ENCODE results near the gene VAV2. TPM values are rescaled to one million over a fixed set of nuclear protein-coding genes. Genes with fewer than 3 reads are reported as not detected.
A peak's percentile ranks its signal among the peaks of the same experiment; 100 is the strongest.

Gene VAV2
- total and polyA plus RNA-seq, 5 donors from 2014 or later, result 0.24 to 0.67 (median 0.37) TPM; not detected in 1

GRCh38 chr9:134007150-134007549, 15.0 kb upstream of the VAV2 start:
- H3K27ac Mint-ChIP-seq, result no peak overlapping the region
- Histone ChIP-seq H3K27me3 (ENCODE audit: control insufficient read depth, insufficient read depth, low read length) (no peaks in the 10 kb centered on the region), H3K4me3 (ENCODE audit: low read depth, low read length) (no peak overlapping the region), H3K27ac (ENCODE audit: insufficient read depth, low read length, poor library complexity, severe bottlenecking) (no peak overlapping the region), H3K4me1 (ENCODE audit: control insufficient read depth, insufficient read depth, low read length, poor library complexity, severe bottlenecking) (no peaks in the 10 kb centered on the region), H3K36me3 (ENCODE audit: control insufficient read depth, insufficient read depth, low read length) (no peaks in the 10 kb centered on the region), H3K9me3 (ENCODE audit: control insufficient read depth in 2 of 2, low read length in 2 of 2) (no peaks in the 10 kb centered on the region)
- no peak overlapping the region for H3K4me3 Mint-ChIP-seq
- H3K27me3 Mint-ChIP-seq, result peaks cover 5% of the 10 kb centered on the region
- no peak for DNase-seq
- H3K36me3 Mint-ChIP-seq, result no peaks in the 10 kb centered on the region
- no peaks in the 10 kb centered on the region for H3K4me1 Mint-ChIP-seq
- peaks cover 0 to 8% (median 0%) of the 10 kb centered on the region in 7 donors for H3K9me3 Mint-ChIP-seq
- ATAC-seq (ENCODE audit: low read depth in 2 of 2), result no peak

DNA sequence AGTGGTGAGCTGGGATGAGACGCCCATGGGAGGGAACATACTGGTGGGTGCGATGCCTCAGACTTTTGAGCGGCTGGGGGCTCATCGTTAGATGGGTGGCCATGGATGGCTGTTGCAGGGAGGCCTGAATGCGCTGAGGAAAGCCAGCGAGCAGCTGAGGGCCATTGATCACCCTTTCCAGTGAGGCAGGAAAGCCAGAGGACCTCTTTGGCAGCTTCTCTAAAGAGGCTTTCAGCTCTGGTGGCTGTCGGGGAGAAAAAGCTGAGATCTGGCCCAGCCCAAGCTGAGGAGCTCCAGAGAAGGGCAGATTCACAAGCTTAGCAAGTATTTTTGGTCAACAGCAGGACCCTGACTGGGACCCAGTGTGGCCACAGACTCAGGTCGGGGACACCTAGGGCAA, 13.3 kb upstream of the VAV2 start:
- no peaks in the 10 kb centered on the region for H3K36me3 ChIP-seq (ENCODE audit: control insufficient read depth, insufficient read depth, low read length)
- H3K9me3 ChIP-seq (ENCODE audit: control insufficient read depth in 2 of 2, low read length in 2 of 2), result no peaks in the 10 kb centered on the region
- H3K4me3 Mint-ChIP-seq, result no peak overlapping the region
- no peak overlapping the region for H3K27ac Mint-ChIP-seq
- H3K4me3 ChIP-seq (ENCODE audit: low read depth, low read length), result no peak overlapping the region
- peaks cover 0 to 5% (median 0%) of the 10 kb centered on the region in 7 donors for H3K9me3 Mint-ChIP-seq
- H3K27ac ChIP-seq (ENCODE audit: insufficient read depth, low read length, poor library complexity, severe bottlenecking), result no peak overlapping the region
- peaks cover 5% of the 10 kb centered on the region for H3K27me3 Mint-ChIP-seq
- DNase-seq (no peak), ATAC-seq (ENCODE audit: low read depth in 2 of 2) (no peak)
- H3K4me1 ChIP-seq (ENCODE audit: control insufficient read depth, insufficient read depth, low read length, poor library complexity, severe bottlenecking), result no peaks in the 10 kb centered on the region
- H3K27me3 ChIP-seq (ENCODE audit: control insufficient read depth, insufficient read depth, low read length), result no peaks in the 10 kb centered on the region
- H3K36me3 Mint-ChIP-seq, result no peaks in the 10 kb centered on the region
- no peaks in the 10 kb centered on the region for H3K4me1 Mint-ChIP-seq

GRCh38 chr9:134004881-134005280, 12.8 kb upstream of the VAV2 start:
- Mint-ChIP-seq H3K27me3 (peaks cover 8% of the 10 kb centered on the region), H3K36me3 (no peaks in the 10 kb centered on the region), H3K4me3 (peak overlapping the region in 1 of 4 donors; percentile 38), H3K4me1 (no peaks in the 10 kb centered on the region), H3K27ac (no peak overlapping the region), H3K9me3 (peaks cover 0 to 5% (median 0%) of the 10 kb centered on the region in 7 donors)
- Histone ChIP-seq H3K27me3 (ENCODE audit: control insufficient read depth, insufficient read depth, low read length) (no peaks in the 10 kb centered on the region), H3K27ac (ENCODE audit: insufficient read depth, low read length, poor library complexity, severe bottlenecking) (no peak overlapping the region), H3K4me3 (ENCODE audit: low read depth, low read length) (no peak overlapping the region), H3K9me3 (ENCODE audit: control insufficient read depth in 2 of 2, low read length in 2 of 2) (no peaks in the 10 kb centered on the region), H3K4me1 (ENCODE audit: control insufficient read depth, insufficient read depth, low read length, poor library complexity, severe bottlenecking) (no peaks in the 10 kb centered on the region), H3K36me3 (ENCODE audit: control insufficient read depth, insufficient read depth, low read length) (no peaks in the 10 kb centered on the region)
- DNase-seq (no peak), ATAC-seq (ENCODE audit: low read depth in 2 of 2) (no peak)

GRCh38 chr9:134004131-134004873, 12.2 kb upstream of the VAV2 start:
- Mint-ChIP-seq H3K27ac (no peak overlapping the region), H3K27me3 (peaks cover 9% of the 10 kb centered on the region), H3K4me1 (no peaks in the 10 kb centered on the region), H3K9me3 (peaks cover 0 to 8% (median 0%) of the 10 kb centered on the region in 7 donors), H3K4me3 (no peak overlapping the region), H3K36me3 (no peaks in the 10 kb centered on the region)
- no peaks in the 10 kb centered on the region for H3K9me3 ChIP-seq (ENCODE audit: control insufficient read depth in 2 of 2, low read length in 2 of 2)
- H3K4me1 ChIP-seq (ENCODE audit: control insufficient read depth, insufficient read depth, low read length, poor library complexity, severe bottlenecking), result no peaks in the 10 kb centered on the region
- no peak for DNase-seq
- H3K36me3 ChIP-seq (ENCODE audit: control insufficient read depth, insufficient read depth, low read length), result no peaks in the 10 kb centered on the region
- H3K27ac ChIP-seq (ENCODE audit: insufficient read depth, low read length, poor library complexity, severe bottlenecking), result no peak overlapping the region
- H3K4me3 ChIP-seq (ENCODE audit: low read depth, low read length), result no peak overlapping the region
- no peaks in the 10 kb centered on the region for H3K27me3 ChIP-seq (ENCODE audit: control insufficient read depth, insufficient read depth, low read length)
- ATAC-seq (ENCODE audit: low read depth in 2 of 2), result no peak

DNA sequence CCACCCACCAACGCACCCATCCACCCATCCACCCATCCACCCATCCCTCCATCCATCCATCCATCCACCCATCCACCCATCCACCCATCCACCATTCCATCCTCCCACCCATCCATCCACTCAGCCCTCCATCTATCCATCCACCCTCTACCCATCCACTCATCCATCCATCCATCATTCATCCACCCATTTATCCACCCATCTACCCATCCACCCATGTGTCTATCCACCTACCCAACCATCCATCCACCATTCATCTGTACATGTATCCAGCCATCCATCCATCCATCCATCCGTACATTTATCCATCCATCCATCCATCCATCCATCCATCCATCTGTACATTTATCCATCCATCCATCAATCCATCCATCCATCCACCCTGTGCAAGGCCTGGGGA, 11.1 kb upstream of the VAV2 start:
- H3K27me3 ChIP-seq (ENCODE audit: control insufficient read depth, insufficient read depth, low read length), result no peaks in the 10 kb centered on the region
- H3K27me3 Mint-ChIP-seq, result peaks cover 9% of the 10 kb centered on the region
- ATAC-seq (ENCODE audit: low read depth in 2 of 2), result no peak
- no peaks in the 10 kb centered on the region for H3K4me1 Mint-ChIP-seq
- H3K27ac ChIP-seq (ENCODE audit: insufficient read depth, low read length, poor library complexity, severe bottlenecking), result no peak overlapping the region
- H3K9me3 Mint-ChIP-seq, result peaks cover 0 to 8% (median 0%) of the 10 kb centered on the region in 7 donors
- no peak overlapping the region for H3K4me3 ChIP-seq (ENCODE audit: low read depth, low read length)
- DNase-seq, result no peak
- H3K36me3 Mint-ChIP-seq, result no peaks in the 10 kb centered on the region
- no peaks in the 10 kb centered on the region for H3K4me1 ChIP-seq (ENCODE audit: control insufficient read depth, insufficient read depth, low read length, poor library complexity, severe bottlenecking)
- no peaks in the 10 kb centered on the region for H3K9me3 ChIP-seq (ENCODE audit: control insufficient read depth in 2 of 2, low read length in 2 of 2)
- no peaks in the 10 kb centered on the region for H3K36me3 ChIP-seq (ENCODE audit: control insufficient read depth, insufficient read depth, low read length)
- H3K4me3 Mint-ChIP-seq, result no peak overlapping the region
- H3K27ac Mint-ChIP-seq, result no peak overlapping the region

DNA sequence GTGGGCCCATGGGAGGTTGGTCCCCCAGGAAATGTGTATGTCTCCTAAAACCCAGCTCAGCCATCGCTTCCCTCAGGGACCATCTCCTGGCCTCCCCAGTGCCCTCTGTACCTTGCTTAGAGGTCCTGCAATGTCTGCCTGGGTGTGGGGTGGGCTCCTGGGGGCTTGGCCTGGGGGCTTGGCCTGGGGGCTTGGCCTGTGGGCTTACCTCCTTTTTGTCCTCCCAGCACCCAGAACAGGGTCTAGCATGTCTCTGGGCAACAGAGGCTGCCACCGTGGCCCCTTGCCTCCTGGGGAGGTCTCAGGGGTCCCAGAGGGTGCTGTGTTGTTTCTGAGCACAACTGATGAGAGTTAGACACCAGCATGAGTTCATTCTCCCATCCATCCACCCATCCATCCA, 10.7 kb upstream of the VAV2 start:
- Histone ChIP-seq H3K4me3 (ENCODE audit: low read depth, low read length) (no peak overlapping the region), H3K27me3 (ENCODE audit: control insufficient read depth, insufficient read depth, low read length) (no peaks in the 10 kb centered on the region), H3K36me3 (ENCODE audit: control insufficient read depth, insufficient read depth, low read length) (no peaks in the 10 kb centered on the region), H3K4me1 (ENCODE audit: control insufficient read depth, insufficient read depth, low read length, poor library complexity, severe bottlenecking) (no peaks in the 10 kb centered on the region), H3K9me3 (ENCODE audit: control insufficient read depth in 2 of 2, low read length in 2 of 2) (no peaks in the 10 kb centered on the region), H3K27ac (ENCODE audit: insufficient read depth, low read length, poor library complexity, severe bottlenecking) (no peak overlapping the region)
- H3K4me1 Mint-ChIP-seq, result no peaks in the 10 kb centered on the region
- peaks cover 9% of the 10 kb centered on the region for H3K27me3 Mint-ChIP-seq
- H3K9me3 Mint-ChIP-seq, result peaks cover 0 to 8% (median 0%) of the 10 kb centered on the region in 7 donors
- H3K27ac Mint-ChIP-seq, result no peak overlapping the region
- DNase-seq, result no peak
- H3K4me3 Mint-ChIP-seq, result no peak overlapping the region
- no peaks in the 10 kb centered on the region for H3K36me3 Mint-ChIP-seq
- ATAC-seq (ENCODE audit: low read depth in 2 of 2), result no peak

DNA sequence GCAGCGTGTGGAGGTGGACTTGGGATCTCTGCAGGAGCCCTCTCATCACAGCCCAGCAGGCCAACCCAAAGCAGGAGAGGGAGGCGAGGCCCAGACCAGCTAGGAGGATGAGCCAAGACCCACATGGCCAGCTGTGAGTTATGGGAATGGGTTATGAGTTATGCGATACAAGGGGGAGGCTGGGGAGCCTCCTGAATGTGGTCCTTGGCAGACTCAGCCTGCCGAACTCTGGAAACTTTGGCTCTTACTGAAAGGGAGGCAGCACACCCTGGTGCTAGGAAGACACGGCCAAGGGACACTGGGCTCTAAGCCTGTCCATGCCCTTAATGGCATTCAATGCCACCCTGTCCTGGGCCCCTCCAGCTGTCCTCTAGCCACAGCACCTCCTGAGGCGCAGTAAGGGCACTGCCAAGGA, 7.7 kb upstream of the VAV2 start:
- Histone ChIP-seq H3K4me3 (ENCODE audit: low read depth, low read length) (no peak overlapping the region), H3K27me3 (ENCODE audit: control insufficient read depth, insufficient read depth, low read length) (no peaks in the 10 kb centered on the region), H3K4me1 (ENCODE audit: control insufficient read depth, insufficient read depth, low read length, poor library complexity, severe bottlenecking) (no peaks in the 10 kb centered on the region), H3K27ac (ENCODE audit: insufficient read depth, low read length, poor library complexity, severe bottlenecking) (no peak overlapping the region), H3K9me3 (ENCODE audit: control insufficient read depth in 2 of 2, low read length in 2 of 2) (no peaks in the 10 kb centered on the region), H3K36me3 (ENCODE audit: control insufficient read depth, insufficient read depth, low read length) (no peaks in the 10 kb centered on the region)
- Mint-ChIP-seq H3K27me3 (peaks cover 9% of the 10 kb centered on the region), H3K4me1 (no peaks in the 10 kb centered on the region), H3K27ac (no peak overlapping the region), H3K36me3 (no peaks in the 10 kb centered on the region), H3K9me3 (peaks cover 0 to 2% (median 0%) of the 10 kb centered on the region in 7 donors), H3K4me3 (no peak overlapping the region)
- DNase-seq (no peak), ATAC-seq (ENCODE audit: low read depth in 2 of 2) (no peak)

All from CD4-positive, CD25-positive, alpha-beta regulatory T cell (primary cell).